ENCODE data around the gene SLX4IP.

DNA sequence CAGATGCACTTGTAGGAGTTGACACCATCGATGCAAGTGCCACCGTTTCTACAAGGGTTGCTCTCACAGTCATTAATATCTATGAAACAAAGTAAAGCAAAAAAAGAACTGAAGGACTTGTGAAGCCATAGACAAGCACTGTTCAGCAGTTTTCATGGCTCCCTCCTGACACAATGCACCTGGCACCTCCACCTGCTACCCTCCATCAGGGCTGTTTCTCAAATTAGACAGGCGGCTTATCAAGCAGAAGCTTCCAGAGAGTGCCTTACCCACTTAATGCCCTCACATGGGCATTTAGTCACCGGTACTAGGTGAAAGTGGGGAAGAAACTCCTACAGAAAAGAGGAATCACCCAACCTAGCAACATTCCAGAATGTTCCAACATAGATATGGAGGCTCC, 210.9 kb downstream of the SLX4IP start:
- no peak for TF ChIP-seq POLR2AphosphoS5 (IDR thresholded peaks at IDR 0.05)
- TF ChIP-seq CTCF (IDR thresholded peaks at IDR 0.05) = no peak

Data from prostate gland (tissue), 2 donors.